GM18508 (cell line): ENCODE results near the gene GABRP.
"Not testable (repeated sequence)": the region's sequence is repeated elsewhere in the genome, so short reads cannot be mapped to it uniquely, and the experiment has no call there.

ENCODE experiments used
- ATAC-seq: cut with Tn5 transposase; IDR thresholded peaks from one replicate; pipeline ENCODE4 v1.9.1; 2021; ENCODE audit warnings: moderate number of reproducible peaks; ENCODE audit not compliant: insufficient read depth, unreplicated experiment

Gene GABRP

DNA sequence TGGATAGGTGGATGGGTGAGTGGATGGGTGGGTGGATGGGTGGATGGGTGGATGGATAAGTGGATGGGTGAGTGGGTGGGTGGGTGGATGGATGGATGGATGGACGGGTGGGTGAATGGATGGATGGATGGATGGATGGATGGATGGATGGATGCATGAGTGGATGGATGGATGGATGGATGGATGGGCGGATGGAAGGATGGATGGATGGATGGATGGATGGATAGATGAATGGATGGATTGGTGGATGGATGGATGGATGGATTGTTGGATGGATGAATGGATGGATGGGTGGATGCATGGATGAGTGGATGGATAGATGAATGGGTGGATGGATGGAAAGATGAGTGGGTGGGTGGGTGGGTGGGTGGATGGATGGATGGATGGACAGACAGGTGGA is 29.0 kb upstream of the GABRP start:
- ATAC-seq = not testable (repeated sequence)

DNA sequence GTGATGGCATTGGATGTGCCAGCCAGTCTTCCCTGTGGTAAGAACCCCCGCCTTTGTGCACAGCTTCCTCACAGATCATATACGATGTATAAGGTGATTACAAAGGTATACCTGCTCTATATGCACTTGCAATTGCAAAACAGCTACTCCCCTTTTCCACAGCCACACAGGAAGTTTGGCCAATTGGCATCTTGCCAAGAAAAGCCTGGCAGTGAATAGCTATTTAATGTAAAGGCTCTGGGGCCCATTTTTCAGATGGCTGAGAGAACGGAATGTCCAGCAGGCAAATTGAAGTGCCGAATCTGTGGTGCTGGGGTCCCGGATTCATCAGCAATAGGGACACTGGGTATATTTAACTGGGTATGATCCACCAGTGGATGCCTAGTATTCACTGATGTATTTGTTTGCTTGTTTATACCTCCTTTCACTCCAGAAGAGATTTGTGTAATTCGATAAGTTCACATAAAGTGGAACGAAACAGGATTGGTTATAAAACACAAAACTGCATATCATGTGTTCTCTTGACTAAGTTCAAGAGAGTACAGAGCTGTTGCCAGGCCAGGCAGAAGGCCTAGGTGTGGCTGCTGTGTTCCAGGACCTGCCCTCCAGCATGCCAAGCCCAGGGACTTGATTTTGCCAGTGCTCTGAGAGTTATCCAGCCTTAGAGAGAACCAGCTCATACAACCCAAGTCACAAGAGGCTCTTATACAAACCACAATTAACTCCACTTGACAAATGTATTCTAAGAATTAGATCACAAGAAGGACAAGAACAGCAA is 27.7 kb upstream of the GABRP start:
- no peak for ATAC-seq

DNA sequence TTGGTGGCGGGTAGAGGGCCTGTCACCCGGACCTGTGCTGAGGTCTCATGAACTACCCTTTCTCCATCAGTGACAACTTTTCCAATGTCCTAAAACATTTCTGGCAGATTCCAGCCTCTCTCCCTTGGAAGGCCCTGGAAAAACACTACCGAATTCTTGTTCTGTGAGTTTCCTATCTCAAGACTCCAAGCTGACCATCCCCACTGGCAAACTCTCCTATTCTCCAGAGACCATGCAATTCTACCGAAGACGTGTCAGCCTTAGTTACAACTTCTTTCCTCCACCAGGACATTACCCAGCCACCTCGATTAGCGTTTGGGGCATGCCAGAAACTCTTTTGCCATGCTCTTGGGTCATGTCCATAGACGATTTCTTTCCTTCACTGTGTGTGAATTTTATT is 26.8 kb upstream of the GABRP start:
- ATAC-seq = no peak

DNA sequence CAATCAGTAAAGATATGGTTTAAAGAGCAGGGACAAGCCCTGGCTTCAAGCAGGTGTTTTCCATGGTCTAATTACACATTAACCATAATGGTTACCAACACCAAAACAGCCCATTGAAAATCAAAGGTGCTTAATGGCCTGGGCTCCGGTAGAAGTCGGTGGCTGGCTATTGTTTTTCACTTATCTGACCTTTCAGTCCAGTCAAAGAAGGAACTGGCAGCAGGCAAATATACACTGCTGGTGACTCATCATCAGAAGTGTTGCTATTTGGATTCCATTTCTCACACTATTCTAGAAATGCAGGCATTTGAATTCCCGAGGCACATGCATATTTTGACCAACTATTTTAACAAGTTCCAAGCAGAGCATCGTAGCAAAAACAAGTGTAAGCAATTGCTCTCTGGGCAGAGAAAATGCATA is 26.3 kb upstream of the GABRP start:
- peak; percentile 93 for ATAC-seq

DNA sequence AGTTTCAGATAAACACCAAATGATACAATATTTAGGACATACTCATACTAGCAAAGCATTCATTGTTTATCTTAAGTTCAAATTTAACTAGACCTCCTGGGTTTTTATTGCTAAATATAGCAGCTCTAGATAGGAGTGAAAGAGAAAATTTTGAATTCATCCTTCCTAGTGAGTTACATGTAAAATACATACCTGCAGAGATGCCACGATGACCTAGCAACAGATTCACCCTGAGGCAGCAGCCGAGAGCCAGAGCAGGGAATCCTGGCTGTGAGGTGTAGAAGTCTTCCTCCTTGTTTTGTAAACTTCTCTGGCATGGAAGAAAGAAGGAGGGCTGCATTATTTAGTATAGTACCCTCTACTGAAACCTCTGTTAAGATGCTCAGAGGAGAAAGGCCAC is 25.9 kb upstream of the GABRP start:
- ATAC-seq = no peak

DNA sequence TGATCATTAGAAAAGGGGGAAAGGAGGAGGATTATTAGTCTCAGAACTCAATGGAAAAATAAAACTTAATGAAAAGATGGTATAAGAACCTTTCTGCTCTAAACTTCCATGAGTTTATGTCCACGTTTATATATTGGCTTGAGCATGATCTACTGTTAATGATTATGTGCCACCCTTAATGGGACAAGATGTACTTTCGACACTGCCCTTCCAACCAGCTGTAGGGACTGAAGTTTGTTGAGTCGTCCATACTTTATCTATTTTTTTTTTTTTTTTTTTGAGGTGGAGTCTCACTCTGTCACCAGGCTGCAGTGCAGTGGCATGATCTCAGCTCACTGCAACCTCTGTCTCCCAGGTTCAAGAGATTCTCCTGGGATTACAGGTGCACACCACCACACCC is 25.0 kb upstream of the GABRP start:
- ATAC-seq = no peak

DNA sequence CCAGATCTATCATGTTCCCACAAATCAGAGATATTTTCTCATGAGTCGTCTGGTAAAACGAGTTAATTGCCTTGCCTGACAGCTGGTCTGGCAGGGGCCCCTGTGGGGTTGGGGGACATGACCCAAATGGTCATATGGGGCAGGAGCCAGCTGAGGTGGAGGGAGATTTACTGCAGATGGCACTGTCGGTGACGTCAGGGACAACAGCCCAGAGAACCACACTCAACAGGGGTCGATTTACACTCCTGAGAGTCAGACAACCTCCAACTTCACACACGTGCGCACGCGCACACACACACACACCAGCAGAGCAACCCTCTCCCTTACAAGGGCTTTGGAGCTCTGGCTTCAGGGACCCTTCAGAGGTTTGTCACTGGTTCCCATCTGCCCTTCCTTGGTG is 23.4 kb upstream of the GABRP start:
- ATAC-seq = no peak

DNA sequence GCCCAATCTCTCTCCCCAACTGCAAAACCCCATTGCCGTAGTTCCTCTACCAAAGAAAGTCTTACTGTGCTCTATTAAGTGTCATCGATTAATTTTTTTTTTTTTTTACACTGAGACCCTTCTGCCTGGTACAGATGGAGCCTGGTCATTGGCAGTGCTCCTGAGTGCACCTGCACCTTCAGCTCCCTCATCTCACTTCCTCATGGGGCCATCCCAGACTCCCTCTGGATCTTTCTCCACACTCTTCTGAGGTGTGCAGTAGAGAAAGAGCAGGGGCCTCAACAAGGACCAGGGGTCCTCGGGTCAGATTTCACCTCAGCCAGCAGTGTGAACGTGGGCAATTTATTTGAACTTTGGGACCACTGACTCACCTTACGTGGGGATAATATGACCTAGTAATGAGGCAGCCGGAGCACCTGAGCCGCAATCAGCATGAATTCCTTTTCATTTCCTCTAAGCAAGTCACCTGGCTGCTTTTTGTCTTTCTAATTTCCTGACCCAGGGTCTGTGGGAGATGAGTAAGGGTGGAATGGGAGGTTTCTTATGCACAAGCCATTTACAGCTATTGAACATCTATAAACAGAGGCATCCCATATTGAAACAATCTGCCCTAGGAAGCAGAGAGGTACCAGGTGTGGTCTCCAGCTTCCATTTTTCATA is 22.3 kb upstream of the GABRP start:
- ATAC-seq = no peak

DNA sequence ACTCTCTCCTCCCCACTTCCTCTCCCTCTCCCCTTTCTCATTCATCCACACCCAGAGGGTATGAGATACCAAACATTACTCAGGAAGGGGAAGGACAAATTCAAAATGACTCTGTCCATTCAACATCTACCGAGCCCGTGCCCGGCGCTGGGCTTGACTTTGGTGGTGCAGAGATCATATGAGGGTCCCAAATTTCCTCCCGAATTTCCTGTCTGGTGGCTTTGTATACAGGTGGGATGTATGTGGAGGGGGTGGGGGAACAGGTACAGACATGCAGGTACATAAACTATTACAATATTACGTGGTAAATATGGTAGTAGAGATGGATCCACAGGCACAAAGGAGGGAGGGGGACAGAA is 21.8 kb upstream of the GABRP start:
- no peak for ATAC-seq

DNA sequence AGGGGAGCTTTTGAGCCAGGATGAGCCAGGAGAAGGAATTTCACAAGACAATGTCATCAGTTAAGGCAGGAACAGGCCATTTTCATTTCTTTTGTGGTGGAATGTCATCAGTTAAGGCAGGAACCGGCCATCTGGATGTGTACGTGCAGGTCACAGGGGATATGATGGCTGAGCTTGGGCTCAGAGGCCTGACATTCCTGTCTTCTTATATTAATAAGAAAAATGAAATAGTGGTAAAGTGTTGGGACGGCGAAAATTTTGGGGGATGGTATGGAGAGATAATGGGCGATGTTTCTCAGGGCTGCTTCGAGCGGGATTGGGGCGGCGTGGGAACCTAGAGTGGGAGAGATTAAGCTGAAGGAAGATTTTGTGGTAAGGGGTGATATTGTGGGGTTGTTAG is 21.2 kb upstream of the GABRP start:
- not testable (repeated sequence) for ATAC-seq

DNA sequence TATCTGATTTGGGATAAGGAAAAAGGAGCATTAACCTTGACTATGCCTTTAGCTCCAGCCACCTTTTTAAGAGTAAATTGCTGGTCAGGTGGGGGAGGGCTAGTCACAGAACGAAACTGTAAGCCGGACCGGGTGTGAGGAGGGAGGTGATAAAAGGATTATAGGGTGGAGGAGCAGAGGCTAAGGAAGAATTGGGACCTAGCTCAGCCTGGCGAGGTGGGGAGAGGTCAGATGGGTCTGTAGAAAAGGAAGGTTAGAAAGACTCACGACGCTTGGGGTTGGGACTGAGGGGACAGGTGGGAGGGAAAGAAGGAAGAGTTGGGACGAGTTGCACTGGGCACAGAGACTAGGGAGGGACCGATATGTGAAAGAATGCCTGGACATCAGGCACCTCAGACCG is 17.7 kb upstream of the GABRP start:
- ATAC-seq = not testable (repeated sequence)

DNA sequence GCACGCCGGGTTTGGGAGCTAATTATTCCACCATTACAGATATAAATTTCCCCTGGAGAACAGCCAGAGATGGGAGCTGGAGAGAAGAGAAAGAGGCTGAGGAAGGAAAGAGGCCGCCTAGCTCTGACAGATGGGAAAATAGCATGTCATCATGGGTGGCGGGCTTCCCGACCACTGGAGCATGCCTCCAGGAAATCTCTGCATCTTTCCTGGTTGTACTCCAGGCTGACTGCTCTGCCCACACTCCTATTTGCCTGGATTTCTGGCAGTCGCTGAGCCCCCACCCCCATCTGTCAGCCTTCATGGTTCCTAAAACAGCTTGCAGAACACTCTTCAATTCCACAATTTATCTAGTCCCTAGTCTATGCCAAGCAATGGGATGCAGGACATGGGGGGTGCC is 14.3 kb upstream of the GABRP start:
- no peak for ATAC-seq

DNA sequence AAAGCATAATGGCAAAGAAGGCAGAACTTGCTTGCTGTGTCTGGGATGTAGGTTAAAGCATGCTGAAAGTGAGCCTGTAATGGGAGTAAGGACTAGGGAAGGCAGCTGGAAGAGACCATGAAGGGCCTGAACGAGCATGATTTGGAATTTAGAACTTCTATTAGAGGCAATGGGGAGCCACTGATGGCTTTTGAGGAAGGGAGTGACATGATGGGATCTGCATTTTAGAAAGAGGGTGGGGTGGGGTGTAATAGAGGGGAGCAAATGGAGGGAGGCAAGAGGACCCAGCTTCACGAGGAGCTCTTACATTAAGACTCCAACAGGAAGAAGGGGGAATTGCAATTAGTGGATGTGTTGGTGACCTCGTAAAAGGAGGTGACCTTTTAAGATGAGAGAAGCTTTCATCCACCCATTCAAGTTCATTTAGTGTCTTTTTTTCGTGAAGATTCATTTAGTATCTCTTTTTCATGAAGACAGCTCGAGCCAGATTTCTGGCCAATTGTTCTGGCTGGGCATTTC is 13.6 kb upstream of the GABRP start:
- no peak for ATAC-seq

DNA sequence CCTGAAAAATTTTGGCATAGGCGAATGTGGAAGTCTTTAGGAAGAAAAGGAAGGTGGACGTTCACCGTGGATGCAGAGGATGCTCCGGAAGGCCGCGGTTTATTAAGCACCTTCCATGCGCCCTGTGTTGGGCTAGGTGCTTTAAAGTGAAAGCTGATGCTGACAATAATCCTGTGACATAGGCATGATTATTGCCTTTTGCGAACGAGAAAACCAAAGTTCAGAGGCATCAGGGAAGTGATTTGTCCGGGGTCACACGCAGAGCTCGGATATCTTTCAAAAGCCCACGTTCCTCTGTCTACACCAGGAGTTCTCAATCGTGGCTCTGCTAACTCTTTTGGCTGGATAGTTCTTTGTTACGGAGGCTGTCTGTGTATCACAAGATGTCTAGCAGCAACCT is 12.0 kb upstream of the GABRP start:
- no peak for ATAC-seq

DNA sequence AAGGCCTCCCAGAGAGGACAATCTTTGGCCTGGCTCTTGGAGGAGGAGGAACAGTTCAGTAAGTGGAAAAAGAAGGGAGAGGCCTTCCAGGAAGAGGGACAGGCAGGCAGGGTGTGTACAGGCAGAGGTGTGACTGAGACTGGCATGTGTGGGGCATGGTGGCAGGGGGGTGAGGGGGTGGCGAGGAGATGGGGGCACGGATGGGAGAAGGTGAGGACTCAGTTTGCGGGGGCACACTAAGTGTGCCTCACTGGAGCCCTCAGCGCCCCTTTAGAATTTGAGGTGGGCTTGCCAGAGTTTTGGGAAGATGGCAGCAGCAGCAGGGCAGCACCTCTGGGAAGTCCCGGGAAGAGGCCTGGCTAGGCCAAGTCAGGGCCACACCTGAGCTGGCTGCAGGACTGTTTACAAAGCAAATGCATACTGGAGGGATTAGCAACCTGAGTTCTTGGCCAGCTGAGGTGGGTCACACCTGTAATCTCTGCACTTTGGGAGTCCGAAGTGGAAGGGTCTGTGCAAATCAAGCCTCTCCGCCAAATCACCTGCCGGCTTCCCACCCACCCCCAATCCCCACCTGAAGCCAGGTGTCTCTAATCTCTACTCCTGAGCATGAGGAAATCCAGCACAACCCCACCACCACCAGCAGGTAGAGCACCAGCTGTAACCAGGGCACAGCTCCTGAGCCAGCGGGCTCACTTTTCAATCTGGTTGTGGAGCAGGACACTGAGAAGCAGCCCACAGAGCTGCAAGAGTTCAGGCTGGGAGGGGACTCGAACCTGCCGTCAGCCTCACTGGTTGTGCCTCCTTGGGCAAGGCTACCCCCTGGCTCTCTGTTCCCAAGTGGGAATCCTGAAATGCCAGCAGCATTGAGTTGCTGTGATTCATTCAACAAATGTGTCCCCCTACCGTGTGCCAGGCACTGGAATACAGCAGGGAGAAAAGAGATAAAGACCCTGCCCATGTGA is 10.2 kb upstream of the GABRP start:
- ATAC-seq = no peak

DNA sequence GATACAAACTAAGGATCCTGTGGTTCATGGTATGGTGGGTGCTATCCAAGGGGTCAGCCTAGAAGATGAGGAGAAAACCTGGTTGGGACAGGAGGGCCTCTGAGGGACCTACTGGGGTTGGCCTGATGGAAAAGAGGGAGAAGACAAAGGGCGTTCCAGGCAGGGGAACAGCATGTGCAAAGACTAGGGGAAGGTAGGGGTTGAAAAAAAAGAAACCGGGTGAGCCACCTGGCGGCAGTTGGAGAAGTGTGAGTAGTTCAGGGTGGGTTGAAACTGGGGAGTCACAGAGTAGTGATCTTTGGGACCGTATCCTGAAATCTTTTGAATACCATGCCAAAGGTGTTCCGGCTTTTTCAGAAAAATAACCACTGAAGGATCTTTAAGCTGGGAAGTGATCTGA is 8.7 kb upstream of the GABRP start:
- no peak for ATAC-seq

DNA sequence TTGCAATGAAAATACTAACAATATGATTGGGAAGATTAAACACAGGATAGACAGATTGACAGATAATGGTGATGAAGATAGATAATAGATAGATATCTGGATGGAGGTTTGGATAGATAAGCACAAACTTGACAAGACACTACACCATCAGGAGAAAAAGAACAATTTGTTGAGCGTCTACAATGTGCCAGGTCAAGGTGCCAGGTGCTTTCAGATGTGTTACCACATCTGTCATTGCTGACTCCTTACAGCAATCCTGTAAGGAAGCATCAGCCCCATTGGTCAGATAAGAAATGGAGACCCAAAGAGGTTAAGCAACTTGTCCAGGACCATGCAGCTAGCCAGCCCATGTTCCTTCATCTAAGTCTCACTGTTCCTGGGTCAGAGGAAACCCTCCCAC is 1.6 kb upstream of the GABRP start:
- ATAC-seq = no peak

DNA sequence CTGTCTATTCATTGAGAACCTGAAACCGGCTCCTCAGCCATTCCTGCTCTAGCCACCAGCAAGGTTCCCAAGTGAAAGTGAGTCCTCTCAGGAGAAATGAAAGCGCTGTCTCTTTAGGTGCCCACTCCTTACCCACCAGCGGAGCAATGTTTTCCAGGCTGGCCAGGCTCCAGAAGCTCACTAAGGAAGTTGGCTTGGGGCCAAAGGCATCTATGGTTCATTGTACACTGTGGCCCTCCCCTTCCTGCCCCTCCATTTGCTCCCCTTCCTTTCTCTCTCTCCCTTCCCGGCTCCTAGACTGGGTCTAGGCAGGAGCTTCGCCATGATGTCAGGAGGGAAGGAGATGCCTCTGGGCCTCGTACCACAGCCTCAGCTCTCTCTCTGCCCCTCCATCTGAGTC is 1.1 kb upstream of the GABRP start:
- ATAC-seq = no peak

DNA sequence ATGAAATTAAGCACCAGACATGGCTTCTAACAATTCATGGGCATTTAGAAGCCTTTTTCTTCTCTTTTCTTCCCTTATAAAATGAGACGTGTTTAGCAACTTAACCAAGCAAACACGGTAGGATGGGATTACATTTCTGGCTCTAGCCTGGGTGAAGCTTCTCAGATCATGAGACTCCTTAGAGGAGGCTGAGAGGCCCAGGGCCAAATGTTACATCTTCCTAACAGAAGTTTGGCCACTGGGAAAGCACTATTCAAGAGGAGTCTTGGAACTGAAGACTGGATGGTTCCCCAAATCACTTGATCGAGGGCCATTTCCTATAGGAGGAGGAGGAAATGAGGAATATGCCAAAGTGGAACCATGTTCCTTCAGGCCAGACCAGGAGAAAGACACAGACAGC is 1.9 kb downstream of the GABRP start:
- no peak for ATAC-seq

DNA sequence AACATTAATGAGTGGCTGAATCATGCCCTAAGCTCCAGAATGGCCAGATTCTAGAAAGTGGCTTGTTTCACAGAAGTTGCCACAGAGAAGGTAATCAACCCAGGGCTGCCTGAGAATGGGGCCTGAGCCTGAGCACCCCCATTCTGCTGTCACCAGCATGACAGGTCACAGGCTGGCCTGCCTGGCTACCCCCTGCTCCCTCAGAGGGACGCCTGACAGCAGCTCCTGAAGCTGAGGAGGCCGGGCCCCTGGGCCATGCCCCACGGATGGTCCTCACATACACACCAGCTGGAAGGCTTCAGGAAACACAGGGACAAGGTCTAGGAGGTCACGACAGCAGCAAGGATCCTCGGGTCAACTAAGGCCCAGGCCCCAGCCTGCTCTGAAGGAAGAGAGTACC is 3.7 kb downstream of the GABRP start:
- no peak for ATAC-seq
